ENCODE data around the gene SCGB3A1.

SCGB3A1 gene

GRCh38 chr5:180553530-180553929 lies 37.8 kb downstream of the SCGB3A1 start:
- Mint-ChIP-seq H3K9me3 (no peaks in the 10 kb centered on the region), H3K27me3 (ENCODE audit: low read depth) (no peaks in the 10 kb centered on the region), H3K4me3 (no peak overlapping the region), H3K36me3 (ENCODE audit: low read depth) (peaks cover 33% of the 10 kb centered on the region), H3K27ac (no peak overlapping the region), H3K4me1 (ENCODE audit: low read depth) (peaks cover 5% of the 10 kb centered on the region)

GRCh38 chr5:180548563-180548962 lies 42.7 kb downstream of the SCGB3A1 start:
- H3K36me3 Mint-ChIP-seq (ENCODE audit: low read depth): peaks cover 24% of the 10 kb centered on the region
- H3K27me3 Mint-ChIP-seq (ENCODE audit: low read depth): no peaks in the 10 kb centered on the region
- peaks cover 4% of the 10 kb centered on the region for H3K4me1 Mint-ChIP-seq (ENCODE audit: low read depth)
- no peaks in the 10 kb centered on the region for H3K9me3 Mint-ChIP-seq
- H3K4me3 Mint-ChIP-seq: no peak overlapping the region
- H3K27ac Mint-ChIP-seq: no peak overlapping the region

GRCh38 chr5:180545248-180545647 lies 46.1 kb downstream of the SCGB3A1 start:
- H3K36me3 Mint-ChIP-seq (ENCODE audit: low read depth): peaks cover 32% of the 10 kb centered on the region
- H3K27me3 Mint-ChIP-seq (ENCODE audit: low read depth): no peaks in the 10 kb centered on the region
- H3K4me3 Mint-ChIP-seq: no peak overlapping the region
- no peaks in the 10 kb centered on the region for H3K9me3 Mint-ChIP-seq
- H3K4me1 Mint-ChIP-seq (ENCODE audit: low read depth): peaks cover 4% of the 10 kb centered on the region
- no peak overlapping the region for H3K27ac Mint-ChIP-seq

GRCh38 chr5:180541710-180542109 lies 49.6 kb downstream of the SCGB3A1 start:
- H3K27ac Mint-ChIP-seq: no peak overlapping the region
- H3K27me3 Mint-ChIP-seq (ENCODE audit: low read depth): no peaks in the 10 kb centered on the region
- H3K36me3 Mint-ChIP-seq (ENCODE audit: low read depth): peaks cover 31% of the 10 kb centered on the region
- H3K9me3 Mint-ChIP-seq: no peaks in the 10 kb centered on the region
- peaks cover 2% of the 10 kb centered on the region for H3K4me1 Mint-ChIP-seq (ENCODE audit: low read depth)
- no peak overlapping the region for H3K4me3 Mint-ChIP-seq
